SU-DHL-6 (cell line): ENCODE results near the gene CDK4.

ENCODE experiments used
- EZH2phosphoT487 ChIP-seq: fragments of 200-600 bp; sonication (generic), shearing (Covaris generic); conservative IDR thresholded peaks from 2 replicates; pipeline ENCODE4 v1.6.1; 2018; ENCODE audit warnings: mild to moderate bottlenecking, antibody characterized with exemption, low read length, moderate library complexity, mixed read lengths
- TF ChIP-seq, protein P1 (sequence below): fragments of 200-600 bp; sonication (generic); IDR thresholded peaks from one replicate; pipeline ENCODE4 v1.5.1; 2017; ENCODE audit warnings: antibody characterized with exemption, mild to moderate bottlenecking, low read length, moderate library complexity; ENCODE audit not compliant: insufficient read depth, poor library complexity, severe bottlenecking

DNA sequence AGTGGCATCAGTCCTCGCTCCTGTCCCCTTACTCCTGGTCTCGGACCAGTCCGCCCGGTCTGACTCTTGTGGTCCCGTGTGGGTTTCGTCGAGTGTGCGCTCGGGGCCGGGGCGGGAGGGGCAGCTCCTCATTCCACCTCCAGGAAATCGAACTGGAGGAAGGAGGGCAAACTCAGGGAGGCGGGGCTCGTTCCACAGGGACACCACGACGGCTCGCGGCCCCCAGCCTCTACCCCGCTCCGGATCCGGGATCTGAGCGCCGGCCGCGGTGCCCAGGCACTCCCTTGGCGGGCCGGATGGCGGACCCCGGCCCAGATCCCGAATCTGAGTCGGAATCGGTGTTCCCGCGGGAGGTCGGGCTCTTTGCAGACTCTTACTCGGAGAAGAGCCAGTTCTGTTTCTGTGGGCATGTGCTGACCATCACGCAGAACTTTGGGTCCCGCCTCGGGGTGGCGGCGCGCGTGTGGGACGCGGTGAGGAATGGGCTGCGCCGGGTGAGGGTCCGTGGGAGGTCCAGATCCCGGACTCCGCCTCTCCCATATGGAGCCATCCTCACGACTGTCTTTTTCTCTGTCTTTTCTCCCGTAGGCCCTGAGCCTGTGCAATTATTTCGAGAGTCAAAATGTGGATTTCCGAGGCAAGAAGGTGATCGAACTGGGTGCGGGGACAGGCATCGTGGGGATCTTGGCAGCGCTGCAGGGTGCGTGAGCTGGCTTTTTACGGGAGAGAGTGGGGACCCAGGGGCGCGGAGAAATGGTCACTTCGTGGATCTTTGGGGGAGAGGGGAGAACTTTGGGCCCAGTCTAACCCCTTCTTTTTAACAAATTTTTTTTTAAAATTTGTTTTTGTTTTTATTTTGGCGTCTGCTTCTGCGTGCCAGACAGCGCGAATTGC, 20.6 kb upstream of the CDK4 start, which contains the start of gene EEF1AKMT3:
- TF ChIP-seq, protein P1, sequence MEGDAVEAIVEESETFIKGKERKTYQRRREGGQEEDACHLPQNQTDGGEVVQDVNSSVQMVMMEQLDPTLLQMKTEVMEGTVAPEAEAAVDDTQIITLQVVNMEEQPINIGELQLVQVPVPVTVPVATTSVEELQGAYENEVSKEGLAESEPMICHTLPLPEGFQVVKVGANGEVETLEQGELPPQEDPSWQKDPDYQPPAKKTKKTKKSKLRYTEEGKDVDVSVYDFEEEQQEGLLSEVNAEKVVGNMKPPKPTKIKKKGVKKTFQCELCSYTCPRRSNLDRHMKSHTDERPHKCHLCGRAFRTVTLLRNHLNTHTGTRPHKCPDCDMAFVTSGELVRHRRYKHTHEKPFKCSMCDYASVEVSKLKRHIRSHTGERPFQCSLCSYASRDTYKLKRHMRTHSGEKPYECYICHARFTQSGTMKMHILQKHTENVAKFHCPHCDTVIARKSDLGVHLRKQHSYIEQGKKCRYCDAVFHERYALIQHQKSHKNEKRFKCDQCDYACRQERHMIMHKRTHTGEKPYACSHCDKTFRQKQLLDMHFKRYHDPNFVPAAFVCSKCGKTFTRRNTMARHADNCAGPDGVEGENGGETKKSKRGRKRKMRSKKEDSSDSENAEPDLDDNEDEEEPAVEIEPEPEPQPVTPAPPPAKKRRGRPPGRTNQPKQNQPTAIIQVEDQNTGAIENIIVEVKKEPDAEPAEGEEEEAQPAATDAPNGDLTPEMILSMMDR, result no peak
- TF ChIP-seq EZH2phosphoT487, result no peak
